Esophagus squamous epithelium (tissue), 4 donors: ENCODE data around the gene RAPGEF4.

Experiments used
- POLR2A ChIP-seq, 4 donors: fragments of 450-650 bp; IDR thresholded peaks; one replicate each; pipeline ENCODE4 v1.6.1; 2017; ENCODE audit warnings: antibody characterized with exemption in 4 of 4, mild to moderate bottlenecking in 4 of 4, moderate library complexity in 3 of 4
- TF ChIP-seq, protein P1 (sequence below), 6 experiments: fragments of 450-650 bp in 4 of 6; fragments of 200-600 bp in 2 of 6; sonication (generic) in 2 of 6; IDR thresholded peaks; one replicate each; pipeline ENCODE4 v1.5.1; 2016 to 2019; ENCODE audit warnings: antibody characterized with exemption in 6 of 6, mild to moderate bottlenecking in 4 of 6, moderate library complexity in 4 of 6

DNA sequence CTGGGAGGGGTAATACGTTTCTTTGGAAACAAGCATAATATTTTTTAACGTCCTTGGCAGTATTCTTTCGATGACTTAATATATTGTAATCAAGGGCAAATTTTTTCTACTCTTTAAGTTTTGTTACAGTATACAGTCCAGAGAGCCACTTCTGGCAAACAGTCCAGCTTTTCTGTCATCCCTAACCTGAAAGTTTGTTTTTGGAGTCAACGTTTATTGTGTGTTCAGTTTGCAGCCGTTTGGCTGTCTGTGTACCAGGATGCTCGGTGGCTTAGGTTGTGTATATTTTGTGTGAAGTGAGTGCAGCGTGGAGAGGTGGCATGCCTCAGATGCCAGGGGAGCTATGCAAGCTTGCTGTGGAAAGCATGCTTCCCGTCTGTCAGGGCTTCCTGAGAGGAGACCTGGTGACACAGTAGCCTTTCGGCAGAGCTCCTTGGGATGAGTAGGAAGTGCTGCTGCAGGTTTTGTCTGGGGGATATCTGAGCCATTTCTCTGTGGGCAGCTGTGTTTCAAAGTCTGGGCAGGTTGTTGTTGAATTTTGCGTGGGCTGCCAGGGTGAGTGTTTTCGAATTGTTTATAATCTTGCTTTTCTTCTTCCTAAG is 354.7 kb downstream of the RAPGEF4 start:
- TF ChIP-seq, protein P1, sequence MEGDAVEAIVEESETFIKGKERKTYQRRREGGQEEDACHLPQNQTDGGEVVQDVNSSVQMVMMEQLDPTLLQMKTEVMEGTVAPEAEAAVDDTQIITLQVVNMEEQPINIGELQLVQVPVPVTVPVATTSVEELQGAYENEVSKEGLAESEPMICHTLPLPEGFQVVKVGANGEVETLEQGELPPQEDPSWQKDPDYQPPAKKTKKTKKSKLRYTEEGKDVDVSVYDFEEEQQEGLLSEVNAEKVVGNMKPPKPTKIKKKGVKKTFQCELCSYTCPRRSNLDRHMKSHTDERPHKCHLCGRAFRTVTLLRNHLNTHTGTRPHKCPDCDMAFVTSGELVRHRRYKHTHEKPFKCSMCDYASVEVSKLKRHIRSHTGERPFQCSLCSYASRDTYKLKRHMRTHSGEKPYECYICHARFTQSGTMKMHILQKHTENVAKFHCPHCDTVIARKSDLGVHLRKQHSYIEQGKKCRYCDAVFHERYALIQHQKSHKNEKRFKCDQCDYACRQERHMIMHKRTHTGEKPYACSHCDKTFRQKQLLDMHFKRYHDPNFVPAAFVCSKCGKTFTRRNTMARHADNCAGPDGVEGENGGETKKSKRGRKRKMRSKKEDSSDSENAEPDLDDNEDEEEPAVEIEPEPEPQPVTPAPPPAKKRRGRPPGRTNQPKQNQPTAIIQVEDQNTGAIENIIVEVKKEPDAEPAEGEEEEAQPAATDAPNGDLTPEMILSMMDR (IDR thresholded peaks at IDR 0.05), result no peak
- no peak for TF ChIP-seq POLR2A (IDR thresholded peaks at IDR 0.05)
